A673 (cell line): ENCODE measurements around the gene TP53BP2.

Source experiments
- EZH2 ChIP-seq: fragments of 200-600 bp; sonication (generic); IDR thresholded peaks from 2 replicates; pipeline ENCODE4 v1.6.1; 2017; ENCODE audit warnings: borderline replicate concordance, low read depth, mild to moderate bottlenecking, mixed read lengths, antibody characterized with exemption, low read length; ENCODE audit not compliant: poor library complexity, severe bottlenecking
- TF ChIP-seq, protein P1 (sequence below): fragments of 300-800, 200-600 bp; sonication (generic); conservative IDR thresholded peaks from 2 replicates; pipeline ENCODE4 v1.5.1; 2017; ENCODE audit warnings: low read depth, mild to moderate bottlenecking, antibody characterized with exemption, low read length, moderate library complexity, mixed read lengths

DNA sequence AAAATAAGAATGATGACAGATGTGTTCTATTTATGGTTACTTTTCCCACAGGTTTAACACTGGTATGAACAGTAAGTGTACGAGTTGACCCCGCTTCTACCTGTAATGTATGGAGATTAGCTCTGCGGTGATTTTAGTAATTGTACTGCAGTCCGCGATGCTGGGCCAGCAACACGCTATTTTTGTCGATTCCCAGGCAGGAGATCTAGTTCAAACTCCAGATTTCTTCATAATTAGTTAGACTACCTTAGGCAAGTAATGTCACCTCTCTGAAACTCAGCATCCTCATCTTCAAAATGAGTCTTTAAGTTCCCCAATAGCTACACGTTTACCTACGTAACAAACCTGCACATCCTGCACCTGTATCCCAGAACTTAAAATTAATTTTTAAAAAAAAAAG is 21.5 kb downstream of the TP53BP2 start:
- TF ChIP-seq, protein P1, sequence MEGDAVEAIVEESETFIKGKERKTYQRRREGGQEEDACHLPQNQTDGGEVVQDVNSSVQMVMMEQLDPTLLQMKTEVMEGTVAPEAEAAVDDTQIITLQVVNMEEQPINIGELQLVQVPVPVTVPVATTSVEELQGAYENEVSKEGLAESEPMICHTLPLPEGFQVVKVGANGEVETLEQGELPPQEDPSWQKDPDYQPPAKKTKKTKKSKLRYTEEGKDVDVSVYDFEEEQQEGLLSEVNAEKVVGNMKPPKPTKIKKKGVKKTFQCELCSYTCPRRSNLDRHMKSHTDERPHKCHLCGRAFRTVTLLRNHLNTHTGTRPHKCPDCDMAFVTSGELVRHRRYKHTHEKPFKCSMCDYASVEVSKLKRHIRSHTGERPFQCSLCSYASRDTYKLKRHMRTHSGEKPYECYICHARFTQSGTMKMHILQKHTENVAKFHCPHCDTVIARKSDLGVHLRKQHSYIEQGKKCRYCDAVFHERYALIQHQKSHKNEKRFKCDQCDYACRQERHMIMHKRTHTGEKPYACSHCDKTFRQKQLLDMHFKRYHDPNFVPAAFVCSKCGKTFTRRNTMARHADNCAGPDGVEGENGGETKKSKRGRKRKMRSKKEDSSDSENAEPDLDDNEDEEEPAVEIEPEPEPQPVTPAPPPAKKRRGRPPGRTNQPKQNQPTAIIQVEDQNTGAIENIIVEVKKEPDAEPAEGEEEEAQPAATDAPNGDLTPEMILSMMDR, result no peak
- TF ChIP-seq EZH2, result no peak
